HG03378 (cell line): ENCODE results near the gene SLC16A2.
"Not testable (repeated sequence)": the region's sequence is repeated elsewhere in the genome, so short reads cannot be mapped to it uniquely, and the experiment has no call there.

Source experiments
- ATAC-seq: cut with Tn5 transposase; IDR thresholded peaks from one replicate; pipeline ENCODE4 v1.9.1; 2021; ENCODE audit warnings: mild to moderate bottlenecking, moderate library complexity; ENCODE audit not compliant: unreplicated experiment

SLC16A2 gene

GRCh38 chrX:74505437-74505836 is 84.1 kb downstream of the SLC16A2 start:
- ATAC-seq = no peak

- peak; percentile 95 for ATAC-seq
Observed at GRCh38 chrX:74506317-74507115, 85.2 kb downstream of the SLC16A2 start.

GRCh38 chrX:74507191-74507590 is 85.9 kb downstream of the SLC16A2 start:
- no peak for ATAC-seq

GRCh38 chrX:74509989-74510388 is 88.7 kb downstream of the SLC16A2 start:
- no peak for ATAC-seq

- peak; percentile 57 for ATAC-seq
Observed at GRCh38 chrX:74510401-74510800, 89.1 kb downstream of the SLC16A2 start.

- ATAC-seq = no peak
Observed at GRCh38 chrX:74511704-74512103, 90.4 kb downstream of the SLC16A2 start.

- ATAC-seq = no peak
Observed at GRCh38 chrX:74514384-74514783, 93.1 kb downstream of the SLC16A2 start.

- no peak for ATAC-seq
Observed at GRCh38 chrX:74515356-74515755, 94.1 kb downstream of the SLC16A2 start.

- not testable (repeated sequence) for ATAC-seq
Observed at GRCh38 chrX:74516013-74516412, 94.7 kb downstream of the SLC16A2 start.

- no peak for ATAC-seq
Observed at GRCh38 chrX:74519870-74520269, 98.6 kb downstream of the SLC16A2 start.

GRCh38 chrX:74520291-74520690 is 99.0 kb downstream of the SLC16A2 start:
- ATAC-seq = no peak

- ATAC-seq = no peak
Observed at GRCh38 chrX:74520896-74521295, 99.6 kb downstream of the SLC16A2 start.

GRCh38 chrX:74521961-74522751 is 100.9 kb downstream of the SLC16A2 start:
- no peak for ATAC-seq

- ATAC-seq = no peak
Observed at GRCh38 chrX:74523224-74523623, 101.9 kb downstream of the SLC16A2 start.

- ATAC-seq = no peak
Observed at GRCh38 chrX:74523870-74524735, 102.8 kb downstream of the SLC16A2 start.

- ATAC-seq = no peak
Observed at GRCh38 chrX:74525116-74525515, 103.8 kb downstream of the SLC16A2 start.

- ATAC-seq = no peak
Observed at GRCh38 chrX:74526764-74527163, 105.5 kb downstream of the SLC16A2 start.

GRCh38 chrX:74527350-74527749 is 106.1 kb downstream of the SLC16A2 start:
- no peak for ATAC-seq

- no peak for ATAC-seq
Observed at GRCh38 chrX:74529311-74529710, 108.0 kb downstream of the SLC16A2 start.

GRCh38 chrX:74531081-74531480 is 109.8 kb downstream of the SLC16A2 start:
- ATAC-seq = no peak

- ATAC-seq = peak; percentile 61
Observed at GRCh38 chrX:74534569-74535038, 113.3 kb downstream of the SLC16A2 start.
